CD1c-positive myeloid dendritic cell (primary cell): ENCODE data around the gene GAS2L3.
"Not testable (repeated sequence)": the region's sequence is repeated elsewhere in the genome, so short reads cannot be mapped to it uniquely, and the experiment has no call there.

Experiments
- DNase-seq: peaks from one replicate; pipeline ENCODE4 v3.0.0-alpha.2; 2016; ENCODE audit errors: extremely low spot score

GAS2L3 gene

GRCh38 chr12:100573292-100574186 is at the start of gene GAS2L3:
Gene GAS2L3, plus strand, starts transcription at chr12:100573684. Its CDS starts 21,221 bp downstream, at chr12:100594905.
- peak; percentile 98 for DNase-seq

GRCh38 chr12:100528034-100528433 is 45.5 kb upstream of the GAS2L3 start:
- DNase-seq: no peak

GRCh38 chr12:100528471-100529127 is 44.9 kb upstream of the GAS2L3 start:
- DNase-seq: no peak

GRCh38 chr12:100529756-100530350 is 43.6 kb upstream of the GAS2L3 start:
- DNase-seq: no peak

GRCh38 chr12:100533376-100533775 is 40.1 kb upstream of the GAS2L3 start:
- DNase-seq: no peak

GRCh38 chr12:100534625-100535227 is 38.8 kb upstream of the GAS2L3 start:
- no peak for DNase-seq

- peak; percentile 4 for DNase-seq
Measured at GRCh38 chr12:100539202-100539601, 34.3 kb upstream of the GAS2L3 start.

GRCh38 chr12:100544165-100544564 is 29.3 kb upstream of the GAS2L3 start:
- no peak for DNase-seq

GRCh38 chr12:100545092-100545491 is 28.4 kb upstream of the GAS2L3 start:
- no peak for DNase-seq

- DNase-seq: peak; percentile 47
Measured at GRCh38 chr12:100553936-100554335, 19.5 kb upstream of the GAS2L3 start.

GRCh38 chr12:100554608-100555077 is 18.8 kb upstream of the GAS2L3 start:
- peak; percentile 76 for DNase-seq

- no peak for DNase-seq
Measured at GRCh38 chr12:100555722-100556121, 17.8 kb upstream of the GAS2L3 start.

- DNase-seq: no peak
Measured at GRCh38 chr12:100557357-100557756, 16.1 kb upstream of the GAS2L3 start.

GRCh38 chr12:100559261-100559660 is 14.2 kb upstream of the GAS2L3 start:
- DNase-seq: not testable (repeated sequence)

GRCh38 chr12:100564090-100564489 is 9.4 kb upstream of the GAS2L3 start:
- DNase-seq: no peak

- DNase-seq: no peak
Measured at GRCh38 chr12:100564905-100565467, 8.5 kb upstream of the GAS2L3 start.

- peak; percentile 30 for DNase-seq
Measured at GRCh38 chr12:100565987-100566545, 7.4 kb upstream of the GAS2L3 start.

GRCh38 chr12:100566887-100567637 is 6.4 kb upstream of the GAS2L3 start:
- DNase-seq: peak; percentile 93

- DNase-seq: peak; percentile 52
Measured at GRCh38 chr12:100567945-100568344, 5.5 kb upstream of the GAS2L3 start.

- DNase-seq: no peak
Measured at GRCh38 chr12:100572184-100572583, 1.3 kb upstream of the GAS2L3 start.
